Measurements from ENCODE around the gene THAP10.
A peak's percentile ranks its signal among the peaks of the same experiment; 100 is the strongest.
"Not testable (repeated sequence)": the region's sequence is repeated elsewhere in the genome, so short reads cannot be mapped to it uniquely, and the experiment has no call there.

THAP10 gene

DNA sequence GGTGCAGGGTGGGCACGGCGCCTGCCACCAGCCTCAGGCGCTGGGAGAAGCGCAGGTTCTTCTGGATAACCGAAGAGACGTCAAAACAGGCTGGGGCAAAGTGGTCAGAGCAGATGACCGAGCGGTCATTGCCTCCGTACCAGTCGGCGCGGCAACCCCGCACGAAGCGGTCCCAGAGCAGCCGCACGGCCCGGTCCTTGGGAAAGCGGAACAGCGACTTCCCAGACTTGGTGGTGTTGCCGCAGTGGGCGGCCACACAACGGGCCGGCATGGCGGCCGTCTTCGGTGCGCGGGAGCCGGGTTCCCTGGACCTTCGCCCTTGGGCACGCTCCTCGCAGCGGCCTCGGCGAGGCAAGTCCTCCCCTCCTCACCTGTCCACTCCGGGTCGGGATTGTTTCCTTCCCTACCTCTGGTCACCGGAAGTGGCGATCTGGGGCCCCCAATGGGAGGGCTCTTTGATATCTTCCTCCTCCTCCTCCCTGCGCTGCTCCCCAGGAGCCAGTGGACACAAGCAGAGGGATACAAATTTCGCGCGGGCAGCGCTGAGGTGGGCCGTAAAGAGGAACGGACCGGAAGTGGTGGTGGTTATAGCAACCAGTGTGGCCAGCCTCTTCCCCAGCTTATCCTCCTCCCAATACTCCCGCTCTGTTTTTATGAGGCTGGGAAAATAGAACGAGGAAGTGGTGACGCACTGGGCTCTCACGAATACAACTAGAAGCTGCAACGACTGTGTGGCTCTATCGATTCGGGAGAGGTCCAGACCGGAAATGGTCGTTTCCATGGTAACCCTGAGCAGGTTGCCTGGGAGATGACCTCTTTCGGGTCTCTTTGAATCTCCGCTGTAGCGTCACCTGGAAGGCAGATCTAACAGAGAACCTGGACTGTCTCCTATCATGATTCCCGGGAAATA, at the start of gene THAP10, which contains the start of gene LRRC49:
Gene THAP10, minus strand, starts transcription at position 432 of the 910 bp plus-strand sequence. Its CDS starts 161 bp downstream, at position 271.
Gene LRRC49, plus strand, starts transcription at position 825 of the 910 bp plus-strand sequence. Its CDS starts 69 bp downstream, at position 894.
- DNase-seq (ENCODE audit: low spot score) = peak; percentile 93

DNA sequence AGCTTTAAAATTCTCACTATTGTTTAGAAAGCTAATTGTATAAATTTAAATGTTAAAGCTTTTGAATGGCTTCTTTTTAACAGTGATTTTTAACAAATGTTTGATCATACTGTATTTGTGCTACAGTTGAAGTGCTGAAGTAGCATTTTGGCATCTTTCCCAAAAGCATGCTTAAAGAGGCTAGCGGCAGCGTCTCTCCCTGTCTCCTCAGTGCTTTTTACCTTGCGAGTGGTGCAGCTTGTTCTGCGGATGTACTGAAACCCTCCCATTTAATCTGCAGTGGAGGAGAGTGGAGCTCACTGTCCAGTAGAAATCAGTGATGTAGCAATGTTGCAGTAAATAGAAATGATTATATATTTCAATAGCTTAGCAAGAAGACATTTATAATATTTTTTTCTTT, 44.1 kb upstream of the THAP10 start:
- FAIRE-seq (no peak), DNase-seq (ENCODE audit: low spot score) (no peak)

More for the DNA sequence above, at the start of gene THAP10, which contains the start of gene LRRC49:
- peak; percentile 98 for FAIRE-seq

- DNase-seq (ENCODE audit: low spot score) (no peak), FAIRE-seq (no peak)
Measured at GRCh38 chr15:70935631-70936030, 43.4 kb upstream of the THAP10 start.

- DNase-seq (ENCODE audit: low spot score) (no peak), FAIRE-seq (peak; percentile 48)
Measured at GRCh38 chr15:70933411-70933810, 41.2 kb upstream of the THAP10 start.

DNA sequence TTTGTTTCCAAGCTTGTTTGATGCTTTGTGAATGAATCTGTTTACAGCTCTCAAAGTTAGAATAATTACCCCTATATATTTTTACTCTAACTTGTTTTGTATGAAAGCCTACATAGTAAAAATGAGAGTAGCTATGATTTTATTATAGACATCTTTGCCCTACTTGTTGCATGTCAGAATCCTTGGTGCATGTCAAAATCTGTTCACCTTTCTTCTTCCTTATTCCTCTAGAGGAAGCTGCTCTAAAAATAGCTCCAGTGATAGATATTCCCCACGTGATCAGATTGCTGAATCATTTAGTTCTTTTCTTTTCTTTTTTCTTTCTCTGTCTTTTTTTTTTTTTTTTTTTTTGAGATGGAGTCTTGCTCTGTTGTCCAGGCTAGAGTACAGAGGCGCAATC, 40.2 kb upstream of the THAP10 start:
- FAIRE-seq = no peak
- no peak for DNase-seq (ENCODE audit: low spot score)

GRCh38 chr15:70931821-70932220, 39.6 kb upstream of the THAP10 start:
- no peak for FAIRE-seq
- no peak for DNase-seq (ENCODE audit: low spot score)

DNA sequence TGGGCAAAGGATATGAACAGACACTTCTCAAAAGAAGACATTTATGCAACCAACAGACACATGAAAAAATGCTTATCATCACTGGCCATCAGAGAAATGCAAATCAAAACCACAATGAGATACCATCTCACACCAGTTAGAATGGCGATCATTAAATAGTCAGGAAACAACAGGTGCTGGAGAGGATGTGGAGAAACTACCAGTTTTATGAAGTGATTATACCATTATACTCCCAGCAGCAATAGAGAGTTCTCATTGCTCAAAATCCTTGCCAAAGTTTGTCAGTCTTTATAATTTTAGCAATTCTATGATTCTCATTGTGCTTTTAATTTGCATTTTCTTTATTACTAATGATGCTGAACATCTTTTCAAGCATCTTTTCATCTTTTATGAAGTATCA, 34.7 kb upstream of the THAP10 start:
- not testable (repeated sequence) for FAIRE-seq; DNase-seq (ENCODE audit: low spot score)

DNA sequence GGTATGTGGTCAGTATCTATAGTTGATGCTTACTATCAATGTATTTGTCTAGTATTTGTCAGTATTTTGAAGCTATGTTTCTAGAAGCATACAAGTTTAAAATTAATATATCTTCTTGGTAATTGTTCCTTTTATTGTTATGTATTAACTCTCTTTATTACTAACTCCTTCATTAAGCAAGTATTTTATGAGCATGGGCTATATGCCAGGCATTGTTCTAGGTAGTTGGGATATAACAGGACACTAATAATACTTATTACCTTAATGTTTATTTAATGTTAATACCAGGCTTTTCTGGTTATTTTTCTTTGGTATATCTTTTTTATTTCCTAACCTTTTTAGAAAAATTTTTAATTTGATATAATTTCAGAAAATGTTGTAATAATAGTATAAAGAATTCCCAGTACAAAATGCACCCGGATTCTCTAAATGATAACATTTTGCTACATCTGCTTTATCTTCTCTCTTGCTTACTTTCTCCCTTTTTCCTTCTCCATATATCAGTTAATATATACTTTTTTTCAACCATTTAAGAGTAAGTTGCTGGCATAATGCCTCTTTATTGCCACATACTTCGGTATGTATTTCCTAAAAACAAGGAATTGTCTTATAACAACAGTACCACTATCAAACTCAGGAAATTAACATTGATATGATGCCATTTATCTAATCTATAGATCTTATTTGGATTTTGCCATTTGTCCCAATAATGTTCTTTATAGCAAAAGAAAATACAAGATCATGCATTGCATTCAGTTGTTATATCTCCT, 31.3 kb upstream of the THAP10 start:
- FAIRE-seq (no peak), DNase-seq (ENCODE audit: low spot score) (no peak)

DNA sequence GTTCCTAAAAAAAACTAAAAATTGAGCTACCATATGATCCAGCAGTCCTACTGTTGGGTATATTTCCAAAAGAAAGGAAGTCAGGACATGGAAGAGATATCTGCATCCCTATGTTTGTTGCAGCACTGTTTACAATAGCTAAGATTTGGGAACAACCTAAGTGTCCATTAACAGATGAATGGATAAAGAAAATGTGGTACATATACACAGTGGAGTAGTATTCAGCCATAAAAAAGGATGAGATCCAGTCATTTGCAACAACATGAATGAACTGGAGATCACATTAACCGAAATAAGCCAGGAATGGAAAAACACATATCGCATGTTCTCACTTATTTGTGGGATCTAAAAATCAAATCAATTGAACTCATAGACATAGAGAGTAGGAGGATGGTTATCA, 29.9 kb upstream of the THAP10 start:
- FAIRE-seq = no peak
- DNase-seq (ENCODE audit: low spot score) = no peak

- FAIRE-seq = no peak
Measured at GRCh38 chr15:70920981-70921696, 28.9 kb upstream of the THAP10 start.

DNA sequence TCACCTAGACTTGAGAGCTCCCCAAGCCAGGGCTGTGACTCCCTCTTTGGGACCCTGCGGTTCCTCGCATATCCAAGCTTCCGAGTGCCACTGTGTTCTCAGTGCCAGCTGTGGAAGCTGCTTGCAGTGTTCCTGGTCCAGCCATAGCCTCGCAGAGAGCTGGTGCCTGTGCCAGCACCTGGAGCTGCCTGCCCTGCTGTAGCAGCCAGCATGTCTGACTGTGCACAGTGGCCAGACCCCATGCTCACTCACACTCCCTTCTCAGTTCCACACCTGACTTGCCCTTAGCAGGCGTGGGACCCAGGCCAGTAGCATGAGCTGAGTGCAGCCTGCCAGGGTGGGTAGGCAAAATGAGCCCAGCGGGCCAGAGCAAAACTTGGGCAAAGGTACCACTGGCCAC, 25.7 kb upstream of the THAP10 start:
- FAIRE-seq (peak; percentile 74), DNase-seq (ENCODE audit: low spot score) (no peak)

More at GRCh38 chr15:70920981-70921696, 28.9 kb upstream of the THAP10 start:
- no peak for DNase-seq (ENCODE audit: low spot score)

DNA sequence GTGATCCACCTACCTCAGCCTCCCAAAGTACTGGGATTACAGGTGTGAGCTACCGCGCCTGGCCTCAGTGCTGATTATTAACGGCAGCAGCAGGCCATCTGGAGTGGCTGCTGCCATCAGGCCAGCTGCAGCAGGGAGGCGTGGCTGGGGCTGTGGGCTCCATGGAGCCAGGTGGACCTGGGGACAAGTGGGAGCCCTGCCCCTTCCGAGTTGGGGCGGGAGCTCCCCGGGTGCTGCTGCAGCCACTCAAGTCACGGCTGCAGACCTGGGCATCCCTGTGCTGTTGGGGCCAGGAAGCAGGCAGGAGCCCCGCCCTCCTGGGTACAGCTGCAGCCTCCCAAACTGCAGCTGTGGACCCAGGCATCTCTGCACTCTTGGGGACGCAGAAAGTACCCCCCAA, 24.3 kb upstream of the THAP10 start:
- DNase-seq (ENCODE audit: low spot score) (no peak), FAIRE-seq (no peak)

DNA sequence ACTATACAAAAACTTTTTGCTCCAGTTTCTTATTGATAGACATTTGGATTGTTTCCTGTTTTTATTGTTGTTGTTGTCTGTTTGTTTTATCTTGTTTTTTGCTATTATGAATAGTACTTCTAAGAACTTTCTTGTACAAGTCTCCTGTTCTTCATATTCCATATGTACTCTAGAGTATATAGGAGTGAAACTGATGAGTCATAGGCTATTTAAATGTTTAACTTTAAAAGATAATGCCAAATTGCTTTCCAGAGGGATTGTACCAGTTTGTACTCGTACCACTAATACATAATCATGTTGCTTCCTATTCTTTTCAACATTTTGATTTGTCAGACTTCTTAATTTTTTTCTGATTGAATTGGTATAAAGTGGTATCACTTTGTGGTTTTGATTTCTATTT, 20.0 kb upstream of the THAP10 start:
- no peak for FAIRE-seq
- DNase-seq (ENCODE audit: low spot score) = no peak

GRCh38 chr15:70910958-70911357, 18.7 kb upstream of the THAP10 start:
- DNase-seq (ENCODE audit: low spot score) (no peak), FAIRE-seq (no peak)

- FAIRE-seq (peak; percentile 92), DNase-seq (ENCODE audit: low spot score) (no peak)
Measured at GRCh38 chr15:70907784-70908471, 15.7 kb upstream of the THAP10 start.

DNA sequence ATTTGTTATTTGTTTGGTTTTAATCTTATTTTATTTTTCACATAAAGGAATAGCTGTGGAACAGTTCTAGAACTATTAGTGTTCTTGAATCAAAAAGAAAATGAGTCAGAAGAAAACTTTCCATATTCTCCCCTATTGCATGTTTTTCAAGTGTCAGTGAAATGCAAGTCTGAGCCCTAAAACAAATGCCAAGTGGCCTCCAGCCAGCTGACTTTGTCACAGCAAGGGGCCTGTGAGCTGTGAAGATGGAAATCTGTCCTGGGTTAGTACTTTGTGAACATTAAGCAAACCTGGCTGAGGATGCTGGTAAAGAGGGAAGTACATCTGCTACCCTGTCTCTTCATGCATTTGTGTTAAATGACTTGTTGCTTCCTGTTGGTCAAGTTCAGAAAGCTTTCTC, 14.6 kb upstream of the THAP10 start:
- FAIRE-seq (peak; percentile 82), DNase-seq (ENCODE audit: low spot score) (no peak)

DNA sequence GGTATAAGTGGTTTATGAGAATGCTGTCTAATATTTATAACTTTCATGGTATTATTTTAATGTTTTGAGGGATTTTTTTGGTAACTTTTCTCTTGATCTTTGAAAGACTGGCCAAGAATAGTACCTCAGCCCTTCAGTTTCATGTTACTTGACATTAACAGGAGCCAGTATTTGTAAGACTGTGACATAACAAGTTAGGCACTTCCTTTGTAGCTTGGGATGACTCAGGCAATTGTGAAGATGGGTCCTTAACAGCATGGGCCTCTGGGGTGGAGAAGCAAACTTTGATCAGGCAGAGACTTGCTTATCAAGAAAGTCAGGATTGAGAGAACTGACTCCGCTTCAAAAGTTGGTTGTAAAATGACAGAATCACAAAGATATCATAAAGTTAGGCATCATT, 9.9 kb upstream of the THAP10 start:
- DNase-seq (ENCODE audit: low spot score) (peak; percentile 53), FAIRE-seq (peak; percentile 78)

GRCh38 chr15:70892912-70893560, 803 bp upstream of the THAP10 start:
- no peak for FAIRE-seq
- DNase-seq (ENCODE audit: low spot score) = peak; percentile 48

GRCh38 chr15:70882361-70882760, 9.9 kb downstream of the THAP10 start:
- no peak for FAIRE-seq
- no peak for DNase-seq (ENCODE audit: low spot score)

DNA sequence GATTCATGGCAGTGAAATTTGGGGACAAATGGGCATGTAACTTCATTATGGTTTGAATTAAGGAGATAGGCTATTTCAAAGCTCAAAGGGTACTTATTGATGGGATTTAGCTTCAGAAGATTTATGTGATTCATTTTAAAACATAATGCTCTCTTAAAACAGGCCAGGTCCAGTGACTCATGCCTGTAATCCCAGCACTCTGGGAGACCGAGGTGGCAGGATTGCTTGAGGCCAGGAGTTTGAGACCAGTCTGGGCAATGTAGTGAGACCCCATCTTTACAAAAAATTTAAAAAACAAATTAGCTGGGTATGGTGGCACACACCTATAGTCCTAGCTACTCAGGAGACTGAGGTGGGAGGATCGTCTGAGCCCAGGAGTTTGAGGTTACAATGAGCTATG, 11.5 kb downstream of the THAP10 start:
- FAIRE-seq = no peak
- no peak for DNase-seq (ENCODE audit: low spot score)

Measured in urothelium cell line (cell line).